ENCODE data around the gene USP6NL. TPM values are rescaled to one million over a fixed set of nuclear protein-coding genes. Genes with fewer than 3 reads are reported as not detected.

The USP6NL gene
- total RNA-seq, 1 donor from 2014 or later = 33.0 TPM

DNA sequence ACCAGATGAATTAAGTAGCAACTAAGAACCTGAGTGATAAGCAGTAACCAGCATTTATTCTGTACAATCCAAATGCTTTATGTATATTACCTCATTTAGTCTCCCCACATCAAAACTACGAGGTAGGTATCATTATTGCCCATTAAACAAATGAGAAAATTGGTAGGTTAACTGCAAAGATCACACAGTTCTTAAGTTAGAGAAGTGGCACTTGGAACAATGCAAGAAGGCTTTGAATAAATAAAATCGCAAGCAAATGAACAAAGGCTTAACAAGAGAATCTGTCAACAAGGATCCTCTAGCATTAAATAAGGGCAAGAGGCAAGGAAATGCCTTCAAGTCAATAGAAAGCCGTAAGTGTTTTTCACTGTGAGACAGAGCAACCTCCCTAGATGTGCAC, 70.2 kb downstream of the USP6NL start:
- H3K4me1 Mint-ChIP-seq (ENCODE audit: unreplicated experiment) = peaks cover 13% of the 10 kb centered on the region
- no peak overlapping the region for H3K27ac Mint-ChIP-seq (ENCODE audit: unreplicated experiment)

GRCh38 chr10:11539191-11539868, 72.1 kb downstream of the USP6NL start:
- Mint-ChIP-seq H3K4me1 (ENCODE audit: unreplicated experiment) (peaks cover 19% of the 10 kb centered on the region), H3K4me3 (ENCODE audit: unreplicated experiment) (no peak overlapping the region), H3K27me3 (ENCODE audit: unreplicated experiment) (no peaks in the 10 kb centered on the region), H3K36me3 (ENCODE audit: low read depth, unreplicated experiment) (no peaks in the 10 kb centered on the region), H3K27ac (ENCODE audit: unreplicated experiment) (peak overlapping the region; percentile 2), H3K9me3 (ENCODE audit: unreplicated experiment) (no peaks in the 10 kb centered on the region)
- TF ChIP-seq CTCF (IDR thresholded peaks at IDR 0.05; ENCODE audit: unreplicated experiment) = no peak
- no peak for DNase-seq (ENCODE audit: low spot score)

More for the DNA sequence above, 70.2 kb downstream of the USP6NL start:
- no peaks in the 10 kb centered on the region for H3K27me3 Mint-ChIP-seq (ENCODE audit: unreplicated experiment)
- TF ChIP-seq CTCF (IDR thresholded peaks at IDR 0.05; ENCODE audit: unreplicated experiment) = no peak
- no peaks in the 10 kb centered on the region for H3K36me3 Mint-ChIP-seq (ENCODE audit: low read depth, unreplicated experiment)
- DNase-seq (ENCODE audit: low spot score) = no peak
- no peaks in the 10 kb centered on the region for H3K9me3 Mint-ChIP-seq (ENCODE audit: unreplicated experiment)
- no peak overlapping the region for H3K4me3 Mint-ChIP-seq (ENCODE audit: unreplicated experiment)

DNA sequence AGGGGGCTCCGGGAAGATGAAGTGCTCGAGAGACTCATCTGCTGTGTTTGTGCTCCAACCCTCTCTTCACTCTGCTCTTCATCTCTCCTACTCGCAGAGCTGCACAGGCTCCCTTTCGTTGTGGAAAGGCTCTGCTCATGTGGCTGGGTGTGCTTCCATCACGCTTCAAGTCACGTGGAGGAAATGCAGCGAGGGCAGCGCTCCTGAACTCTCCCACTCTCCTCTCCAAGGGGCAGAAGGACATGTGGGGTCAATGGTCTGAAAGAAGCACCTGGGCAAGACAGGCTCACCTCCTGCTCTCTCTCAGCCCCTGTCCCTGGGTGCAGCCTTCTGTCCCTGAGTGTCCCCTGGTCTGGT, 72.6 kb downstream of the USP6NL start:
- DNase-seq (ENCODE audit: low spot score) = no peak
- Mint-ChIP-seq H3K9me3 (ENCODE audit: unreplicated experiment) (no peaks in the 10 kb centered on the region), H3K4me3 (ENCODE audit: unreplicated experiment) (no peak overlapping the region), H3K27me3 (ENCODE audit: unreplicated experiment) (no peaks in the 10 kb centered on the region), H3K4me1 (ENCODE audit: unreplicated experiment) (peaks cover 23% of the 10 kb centered on the region), H3K36me3 (ENCODE audit: low read depth, unreplicated experiment) (no peaks in the 10 kb centered on the region), H3K27ac (ENCODE audit: unreplicated experiment) (no peak overlapping the region)
- TF ChIP-seq CTCF (IDR thresholded peaks at IDR 0.05; ENCODE audit: unreplicated experiment) = no peak

- TF ChIP-seq CTCF (IDR thresholded peaks at IDR 0.05; ENCODE audit: unreplicated experiment) = no peak
- no peak overlapping the region for H3K4me3 Mint-ChIP-seq (ENCODE audit: unreplicated experiment)
- no peaks in the 10 kb centered on the region for H3K9me3 Mint-ChIP-seq (ENCODE audit: unreplicated experiment)
- H3K4me1 Mint-ChIP-seq (ENCODE audit: unreplicated experiment) = peaks cover 22% of the 10 kb centered on the region
- DNase-seq (ENCODE audit: low spot score) = no peak
- no peaks in the 10 kb centered on the region for H3K36me3 Mint-ChIP-seq (ENCODE audit: low read depth, unreplicated experiment)
- H3K27ac Mint-ChIP-seq (ENCODE audit: unreplicated experiment) = no peak overlapping the region
- no peaks in the 10 kb centered on the region for H3K27me3 Mint-ChIP-seq (ENCODE audit: unreplicated experiment)
These were observed 75.2 kb downstream of the USP6NL start for GRCh38 chr10:11536228-11536627.

DNA sequence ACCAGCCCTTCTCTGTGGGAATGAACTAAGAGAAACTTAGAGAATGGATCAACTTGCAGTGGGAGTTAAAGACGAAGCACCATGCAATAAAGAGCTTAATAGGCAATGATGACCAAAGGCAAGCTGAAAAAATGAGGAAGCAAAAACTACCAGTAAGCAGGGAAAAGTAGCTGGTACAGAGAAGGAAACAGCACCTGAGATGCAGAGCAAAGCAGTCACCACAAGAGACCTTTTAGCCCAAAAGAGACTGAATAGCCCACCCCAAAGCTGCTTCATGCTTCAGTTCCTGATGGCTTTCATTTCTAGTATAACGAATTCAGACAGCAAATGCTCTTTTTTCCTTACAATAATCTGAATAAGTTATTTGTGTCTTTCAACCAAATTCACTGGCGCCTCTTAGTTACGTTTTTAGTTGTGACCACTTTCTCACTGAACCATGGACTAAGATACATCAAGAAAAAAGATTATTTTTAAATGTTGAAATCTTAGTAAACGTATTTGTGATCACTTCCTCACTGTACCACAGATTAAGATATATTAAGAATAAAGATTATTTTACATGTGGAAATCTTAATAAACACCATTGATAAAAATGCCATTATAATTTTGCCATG, 76.0 kb downstream of the USP6NL start:
- TF ChIP-seq CTCF (IDR thresholded peaks at IDR 0.05; ENCODE audit: unreplicated experiment) = no peak
- H3K9me3 Mint-ChIP-seq (ENCODE audit: unreplicated experiment) = no peaks in the 10 kb centered on the region
- DNase-seq (ENCODE audit: low spot score) = no peak
- H3K36me3 Mint-ChIP-seq (ENCODE audit: low read depth, unreplicated experiment) = no peaks in the 10 kb centered on the region
- H3K4me3 Mint-ChIP-seq (ENCODE audit: unreplicated experiment) = no peak overlapping the region
- H3K4me1 Mint-ChIP-seq (ENCODE audit: unreplicated experiment) = peaks cover 22% of the 10 kb centered on the region
- H3K27me3 Mint-ChIP-seq (ENCODE audit: unreplicated experiment) = no peaks in the 10 kb centered on the region
- no peak overlapping the region for H3K27ac Mint-ChIP-seq (ENCODE audit: unreplicated experiment)
